GM18867 (cell line): ENCODE results near the gene SELENOP.

ENCODE experiments used
- ATAC-seq: cut with Tn5 transposase; IDR thresholded peaks from one replicate; pipeline ENCODE4 v1.9.1; 2021; ENCODE audit warnings: mild to moderate bottlenecking, moderate library complexity; ENCODE audit not compliant: unreplicated experiment

Gene SELENOP

GRCh38 chr5:42798284-42799240 is 13.1 kb downstream of the SELENOP start:
- no peak for ATAC-seq

GRCh38 chr5:42791151-42791550 is 20.5 kb downstream of the SELENOP start:
- no peak for ATAC-seq

GRCh38 chr5:42787845-42788244 is 23.8 kb downstream of the SELENOP start:
- ATAC-seq: no peak

GRCh38 chr5:42787073-42787472 is 24.6 kb downstream of the SELENOP start:
- no peak for ATAC-seq

GRCh38 chr5:42785756-42786155 is 25.9 kb downstream of the SELENOP start:
- ATAC-seq: no peak

- no peak for ATAC-seq
Observed at GRCh38 chr5:42784132-42784531, 27.6 kb downstream of the SELENOP start.

- no peak for ATAC-seq
Observed at GRCh38 chr5:42781584-42781983, 30.1 kb downstream of the SELENOP start.

- ATAC-seq: peak; percentile 78
Observed at GRCh38 chr5:42779083-42779482, 32.6 kb downstream of the SELENOP start.

- no peak for ATAC-seq
Observed at GRCh38 chr5:42772265-42772993, 39.3 kb downstream of the SELENOP start.

- no peak for ATAC-seq
Observed at GRCh38 chr5:42770003-42770402, 41.7 kb downstream of the SELENOP start.

GRCh38 chr5:42768106-42768504 is 43.6 kb downstream of the SELENOP start:
- no peak for ATAC-seq

GRCh38 chr5:42767491-42768105 is 44.1 kb downstream of the SELENOP start:
- peak; percentile 67 for ATAC-seq

GRCh38 chr5:42761791-42762190 is 49.9 kb downstream of the SELENOP start:
- no peak for ATAC-seq

- ATAC-seq: no peak
Observed at GRCh38 chr5:42760426-42760825, 51.3 kb downstream of the SELENOP start.

GRCh38 chr5:42759456-42759855 is 52.2 kb downstream of the SELENOP start:
- no peak for ATAC-seq

GRCh38 chr5:42756606-42757601 is 54.8 kb downstream of the SELENOP start, which contains the start of gene CCDC152:
CCDC152 (plus strand) TSS chr5:42756818; CDS start chr5:42759122, 2,304 bp downstream.
- no peak for ATAC-seq

GRCh38 chr5:42753099-42753498 is 58.6 kb downstream of the SELENOP start:
- ATAC-seq: no peak

- no peak for ATAC-seq
Observed at GRCh38 chr5:42751044-42751443, 60.6 kb downstream of the SELENOP start.

- no peak for ATAC-seq
Observed at GRCh38 chr5:42750507-42750906, 61.2 kb downstream of the SELENOP start.
